ENCODE measurements around the gene TIPRL. TPM values are rescaled to one million over a fixed set of nuclear protein-coding genes. Genes with fewer than 3 reads are reported as not detected.

TIPRL gene
- polyA plus RNA-seq, 1 experiment: 17.2 TPM

DNA sequence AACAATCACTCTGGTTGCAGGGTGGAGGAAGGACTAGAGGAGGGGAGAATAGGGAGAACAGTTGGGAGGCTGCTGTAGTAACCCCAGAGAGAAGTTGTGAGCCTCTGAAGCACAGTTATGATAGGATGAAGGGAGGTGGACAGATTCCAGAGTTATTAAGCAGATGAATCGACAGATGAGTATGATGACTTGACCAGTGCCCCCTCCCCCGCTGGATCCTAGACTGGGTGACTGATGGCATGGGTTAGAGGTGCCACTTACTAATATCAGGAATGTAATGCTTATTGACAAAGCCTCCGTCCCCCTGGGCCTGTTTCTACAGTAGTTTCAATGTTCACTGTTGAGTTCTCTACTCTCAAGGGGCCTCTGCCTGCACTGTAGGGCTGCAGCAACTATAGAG lies 14.0 kb upstream of the TIPRL start:
- ChIA-PET POLR2A (no interaction called here), CTCF (interaction anchor here (0.6 to 2.0 kb wide), 3 partner anchors 14 to 19 kb away, joined by 3 to 7 read pairs (median 6); partner anchors contain the start of gene TIPRL)
- H3K4me3 ChIP-seq (ENCODE audit: low read depth, low read length): no peak overlapping the region
- no peaks in the 10 kb centered on the region for H3K27me3 ChIP-seq (ENCODE audit: control insufficient read depth, insufficient read depth, low read length)
- TF ChIP-seq, protein P1, sequence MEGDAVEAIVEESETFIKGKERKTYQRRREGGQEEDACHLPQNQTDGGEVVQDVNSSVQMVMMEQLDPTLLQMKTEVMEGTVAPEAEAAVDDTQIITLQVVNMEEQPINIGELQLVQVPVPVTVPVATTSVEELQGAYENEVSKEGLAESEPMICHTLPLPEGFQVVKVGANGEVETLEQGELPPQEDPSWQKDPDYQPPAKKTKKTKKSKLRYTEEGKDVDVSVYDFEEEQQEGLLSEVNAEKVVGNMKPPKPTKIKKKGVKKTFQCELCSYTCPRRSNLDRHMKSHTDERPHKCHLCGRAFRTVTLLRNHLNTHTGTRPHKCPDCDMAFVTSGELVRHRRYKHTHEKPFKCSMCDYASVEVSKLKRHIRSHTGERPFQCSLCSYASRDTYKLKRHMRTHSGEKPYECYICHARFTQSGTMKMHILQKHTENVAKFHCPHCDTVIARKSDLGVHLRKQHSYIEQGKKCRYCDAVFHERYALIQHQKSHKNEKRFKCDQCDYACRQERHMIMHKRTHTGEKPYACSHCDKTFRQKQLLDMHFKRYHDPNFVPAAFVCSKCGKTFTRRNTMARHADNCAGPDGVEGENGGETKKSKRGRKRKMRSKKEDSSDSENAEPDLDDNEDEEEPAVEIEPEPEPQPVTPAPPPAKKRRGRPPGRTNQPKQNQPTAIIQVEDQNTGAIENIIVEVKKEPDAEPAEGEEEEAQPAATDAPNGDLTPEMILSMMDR (IDR thresholded peaks at IDR 0.05; ENCODE audit: insufficient read depth, low read depth, low read length): no peak
- no peak for DNase-seq (ENCODE audit: low read depth)
- no peaks in the 10 kb centered on the region for H3K36me3 ChIP-seq (ENCODE audit: control insufficient read depth, insufficient read depth, low read length)

DNA sequence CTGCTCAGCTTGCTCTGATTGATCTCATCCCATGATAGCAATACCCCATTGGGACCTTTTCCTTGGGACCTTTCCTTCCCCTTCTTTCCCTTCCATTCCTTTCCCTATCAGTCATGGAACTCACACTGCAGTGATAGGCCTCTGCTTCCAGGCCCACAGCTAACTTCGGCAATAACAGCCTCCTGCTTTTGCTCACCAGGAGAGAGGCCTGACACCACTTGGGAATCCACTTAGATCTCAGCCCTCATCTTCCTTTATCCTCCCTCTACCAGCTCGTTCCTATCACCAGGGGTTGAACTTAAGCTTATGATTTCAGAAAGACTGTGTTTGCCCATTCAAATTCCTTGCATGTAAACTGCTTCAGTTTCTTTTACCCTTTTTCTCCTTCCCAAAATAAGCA lies 11.0 kb upstream of the TIPRL start:
- Histone ChIP-seq H3K36me3 (ENCODE audit: control insufficient read depth, insufficient read depth, low read length) (no peaks in the 10 kb centered on the region), H3K27me3 (ENCODE audit: control insufficient read depth, insufficient read depth, low read length) (no peaks in the 10 kb centered on the region), H3K4me3 (ENCODE audit: low read depth, low read length) (no peak overlapping the region)
- no peak for DNase-seq (ENCODE audit: low read depth)
- ChIA-PET CTCF (interaction anchor here (1.4 kb wide), 2 partner anchors 21 to 22 kb away, joined by 4 to 5 read pairs; no protein-coding TSS in a partner anchor), POLR2A (no interaction called here)
- TF ChIP-seq, protein P1 (IDR thresholded peaks at IDR 0.05; ENCODE audit: insufficient read depth, low read depth, low read length): no peak

DNA sequence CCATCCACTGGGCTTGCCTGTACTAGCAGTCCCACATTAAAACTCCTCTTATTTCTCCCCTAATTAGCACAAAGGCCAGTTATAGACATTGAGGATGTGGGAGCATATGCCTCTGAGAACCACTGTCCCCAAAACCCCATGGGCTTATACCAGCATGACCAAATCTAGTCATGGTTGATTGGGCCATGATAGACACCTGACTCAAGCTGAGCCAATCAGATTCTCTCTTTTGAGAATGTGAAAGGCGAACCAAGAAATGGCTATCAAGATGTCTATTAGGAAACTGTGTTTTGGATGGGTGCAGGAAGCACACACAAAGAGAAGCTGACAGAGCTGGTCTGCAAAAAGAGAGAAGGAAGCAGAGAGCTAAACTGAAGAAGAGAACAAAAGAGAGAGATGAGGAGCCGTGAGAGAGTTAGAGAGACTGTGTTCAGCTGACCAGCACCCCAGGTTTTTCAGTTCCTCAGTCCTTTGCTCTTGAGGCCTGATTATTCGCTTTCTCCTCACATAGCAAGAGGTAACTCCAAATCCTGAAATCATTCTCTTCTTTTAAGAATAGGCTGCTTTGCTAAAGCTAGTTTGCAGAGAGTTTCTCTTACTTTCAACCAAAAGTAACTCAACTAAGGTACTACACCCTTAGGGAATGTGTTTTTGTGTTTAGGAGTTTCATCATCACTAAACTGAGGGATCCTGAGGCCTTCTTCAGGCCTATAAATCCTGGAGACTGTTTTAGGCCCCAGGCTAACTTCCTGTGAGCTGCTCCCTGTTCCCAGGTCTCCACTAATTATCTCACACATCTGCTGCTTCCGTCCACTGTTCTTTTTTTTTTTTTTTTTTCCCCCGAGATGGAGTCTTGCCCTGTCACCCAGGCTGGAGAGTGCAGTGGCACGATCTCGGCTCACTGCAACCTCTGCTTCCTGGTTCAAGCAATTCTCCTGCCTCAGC lies 7.9 kb upstream of the TIPRL start:
- ChIA-PET CTCF (no interaction called here), POLR2A (no interaction called here)
- Histone ChIP-seq H3K36me3 (ENCODE audit: control insufficient read depth, insufficient read depth, low read length) (no peaks in the 10 kb centered on the region), H3K4me3 (ENCODE audit: low read depth, low read length) (no peak overlapping the region), H3K27me3 (ENCODE audit: control insufficient read depth, insufficient read depth, low read length) (no peaks in the 10 kb centered on the region)
- DNase-seq (ENCODE audit: low read depth): no peak
- TF ChIP-seq, protein P1 (IDR thresholded peaks at IDR 0.05; ENCODE audit: insufficient read depth, low read depth, low read length): no peak

DNA sequence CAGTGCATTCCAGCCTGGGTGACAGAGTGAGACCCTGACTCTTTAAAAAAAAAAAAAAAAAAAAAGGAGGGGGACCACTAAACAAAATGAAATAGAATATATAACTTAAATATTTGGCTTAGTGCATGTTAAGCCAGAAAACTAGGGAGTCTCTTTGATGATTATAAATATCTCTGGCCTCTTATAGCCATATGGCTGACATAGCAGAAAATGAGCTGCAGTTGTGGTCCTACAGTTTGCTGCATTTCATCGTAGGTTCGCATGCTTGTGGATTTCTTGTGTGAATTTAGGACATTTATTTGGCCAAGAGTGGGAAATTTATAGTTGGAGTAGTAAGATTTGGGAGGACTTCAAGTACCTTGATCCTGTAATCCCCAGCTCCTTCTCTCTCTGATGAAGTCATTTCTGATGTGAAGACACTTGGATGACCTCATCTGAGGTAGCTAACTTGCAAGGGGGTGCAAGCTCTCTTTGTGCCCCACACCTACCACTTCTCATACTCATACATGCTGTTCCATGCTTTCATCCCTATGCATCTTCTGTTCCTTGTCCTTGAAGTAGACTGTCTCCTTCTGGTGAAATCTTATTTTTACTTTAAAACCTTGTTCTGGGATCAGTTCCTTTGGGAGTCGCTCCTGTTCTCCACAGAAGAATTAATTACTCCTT lies 6.4 kb upstream of the TIPRL start:
- no peaks in the 10 kb centered on the region for H3K36me3 ChIP-seq (ENCODE audit: control insufficient read depth, insufficient read depth, low read length)
- no peaks in the 10 kb centered on the region for H3K27me3 ChIP-seq (ENCODE audit: control insufficient read depth, insufficient read depth, low read length)
- POLR2A ChIA-PET: no interaction called here
- no peak for DNase-seq (ENCODE audit: low read depth)
- H3K4me3 ChIP-seq (ENCODE audit: low read depth, low read length): no peak overlapping the region
- CTCF ChIA-PET: no interaction called here
- TF ChIP-seq, protein P1 (IDR thresholded peaks at IDR 0.05; ENCODE audit: insufficient read depth, low read depth, low read length): no peak

DNA sequence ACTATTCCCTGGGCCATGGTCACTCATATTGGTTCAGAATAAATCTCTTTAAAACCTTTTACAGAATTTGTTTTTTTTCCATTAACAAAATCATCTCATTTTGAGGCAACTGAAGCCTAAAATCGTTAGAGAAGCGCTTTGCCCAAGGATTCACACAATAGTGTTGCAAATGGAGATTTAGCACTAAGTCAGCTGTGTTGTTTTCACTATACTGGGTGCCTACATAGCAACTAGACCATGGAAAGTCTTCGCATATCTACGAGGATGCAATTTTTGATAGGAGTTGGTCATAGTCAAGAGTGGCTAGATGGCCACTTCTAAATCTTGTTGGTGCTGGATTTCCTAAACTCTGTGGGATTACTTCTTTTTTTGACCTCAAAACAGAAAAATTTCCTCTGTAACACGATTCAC lies 530 bp upstream of the TIPRL start:
- no peak for DNase-seq (ENCODE audit: low read depth)
- no peaks in the 10 kb centered on the region for H3K27me3 ChIP-seq (ENCODE audit: control insufficient read depth, insufficient read depth, low read length)
- peak overlapping the region; percentile 15 for H3K4me3 ChIP-seq (ENCODE audit: low read depth, low read length)
- TF ChIP-seq, protein P1 (IDR thresholded peaks at IDR 0.05; ENCODE audit: insufficient read depth, low read depth, low read length): no peak
- POLR2A ChIA-PET: no interaction called here
- CTCF ChIA-PET: interaction anchor here (1.1 to 1.7 kb wide), 2 partner anchors 13 to 143 kb away, joined by 4 read pairs; no protein-coding TSS in a partner anchor
- no peaks in the 10 kb centered on the region for H3K36me3 ChIP-seq (ENCODE audit: control insufficient read depth, insufficient read depth, low read length)
